ENCODE results near the gene SCNN1A. TPM values are rescaled to one million over a fixed set of nuclear protein-coding genes. Genes with fewer than 3 reads are reported as not detected.

SCNN1A gene
- total RNA-seq, 1 experiment from 2014 or later = 2.9 TPM

- Histone ChIP-seq H3F3A (ENCODE audit: low read length, unreplicated experiment) (peaks cover 5% of the 10 kb centered on the region), H4K20me1 (ENCODE audit: low read length) (no peaks in the 10 kb centered on the region), H3K36me3 (ENCODE audit: low read depth, low read length) (peaks cover 41% of the 10 kb centered on the region), H3K9ac (ENCODE audit: low read length) (peak overlapping the region; percentile 32; the same call in 1 of the 2 replicates), H3K79me2 (ENCODE audit: low read length) (peaks cover 44% of the 10 kb centered on the region), H3K9me3 (ENCODE audit: low read length) (no peaks in the 10 kb centered on the region), H3K9me2 (replicated peaks; ENCODE audit: low read length) (no peaks in the 10 kb centered on the region), H3K27ac (ENCODE audit: low read length) (peak overlapping the region; percentile 100), H3K4me3 (ENCODE audit: low read length) (no peak overlapping the region), H3K4me1 (ENCODE audit: insufficient read depth, low read length) (peaks cover 56% of the 10 kb centered on the region), H2AFZ (ENCODE audit: low read length) (no peak overlapping the region), H3K27me3 (ENCODE audit: low read length) (no peaks in the 10 kb centered on the region), H3K4me2 (ENCODE audit: low read length) (peak overlapping the region; percentile 13; the same call in 1 of the 2 replicates)
- intact Hi-C loops (cut with micrococcal nuclease) = no loop called here
- POLR2A ChIA-PET (ENCODE audit: unreplicated experiment) = interaction anchor here (0.5 to 0.6 kb wide), 2 partner anchors 10 to 133 kb away, joined by 3 to 4 read pairs; no protein-coding TSS in a partner anchor
- DNase-seq = no peak
- TF ChIP-seq CTCF (conservative IDR thresholded peaks at IDR 0.05; ENCODE audit: low read depth, low read length) (no peak), EZH2 (IDR thresholded peaks at IDR 0.05; ENCODE audit: low read length, unreplicated experiment) (no peak), EZH2phosphoT487 (IDR thresholded peaks at IDR 0.05; ENCODE audit: borderline replicate concordance, low read length) (no peak)
- no TSS peak for BruUV-seq (replicated peaks)
- ATAC-seq = no peak
- CTCF ChIA-PET = interaction anchor here (1.0 kb wide), 2 partner anchors 38 to 132 kb away, joined by 4 read pairs; no protein-coding TSS in a partner anchor
Observed at GRCh38 chr12:6333029-6333428, 42.3 kb downstream of the SCNN1A start.

GRCh38 chr12:6332459-6332858 lies 42.9 kb downstream of the SCNN1A start:
- DNase-seq = peak; percentile 92
- Histone ChIP-seq H3K4me1 (ENCODE audit: insufficient read depth, low read length) (peaks cover 51% of the 10 kb centered on the region), H3K4me3 (ENCODE audit: low read length) (no peak overlapping the region), H3K9me3 (ENCODE audit: low read length) (no peaks in the 10 kb centered on the region), H3K27me3 (ENCODE audit: low read length) (no peaks in the 10 kb centered on the region), H3F3A (ENCODE audit: low read length, unreplicated experiment) (peaks cover 5% of the 10 kb centered on the region), H4K20me1 (ENCODE audit: low read length) (no peaks in the 10 kb centered on the region), H3K9me2 (replicated peaks; ENCODE audit: low read length) (no peaks in the 10 kb centered on the region), H3K4me2 (ENCODE audit: low read length) (peak overlapping the region; percentile 18; the same call in 1 of the 2 replicates), H2AFZ (ENCODE audit: low read length) (no peak overlapping the region), H3K79me2 (ENCODE audit: low read length) (peaks cover 38% of the 10 kb centered on the region), H3K36me3 (ENCODE audit: low read depth, low read length) (peaks cover 41% of the 10 kb centered on the region), H3K27ac (ENCODE audit: low read length) (peak overlapping the region; percentile 100), H3K9ac (ENCODE audit: low read length) (peak overlapping the region; percentile 36; the same call in 1 of the 2 replicates)
- TF ChIP-seq EZH2 (IDR thresholded peaks at IDR 0.05; ENCODE audit: low read length, unreplicated experiment) (no peak), CTCF (conservative IDR thresholded peaks at IDR 0.05; ENCODE audit: low read depth, low read length) (no peak), EZH2phosphoT487 (IDR thresholded peaks at IDR 0.05; ENCODE audit: borderline replicate concordance, low read length) (no peak)
- ChIA-PET POLR2A (ENCODE audit: unreplicated experiment) (interaction anchor here (0.5 to 0.6 kb wide), 3 partner anchors 9 to 236 kb away, joined by 3 to 4 read pairs (median 3); no protein-coding TSS in a partner anchor), CTCF (interaction anchor here (1.0 kb wide), 2 partner anchors 39 to 133 kb away, joined by 4 read pairs; no protein-coding TSS in a partner anchor)
- no TSS peak for BruUV-seq (replicated peaks)
- ATAC-seq = peak; percentile 42
- intact Hi-C loops (cut with micrococcal nuclease) = no loop called here

GRCh38 chr12:6330999-6331714 lies 44.2 kb downstream of the SCNN1A start:
- peaks cover 30% of the 10 kb centered on the region for H3K79me2 ChIP-seq (ENCODE audit: low read length)
- DNase-seq (no peak), ATAC-seq (no peak)
- POLR2A ChIA-PET (ENCODE audit: unreplicated experiment) = no interaction called here
- intact Hi-C loops (cut with micrococcal nuclease) = no loop called here
- H3K4me2 ChIP-seq (ENCODE audit: low read length) = no peak overlapping the region
- H3K4me1 ChIP-seq (ENCODE audit: insufficient read depth, low read length) = peaks cover 41% of the 10 kb centered on the region
- H3K27ac ChIP-seq (ENCODE audit: low read length) = no peak overlapping the region
- no peak overlapping the region for H2AFZ ChIP-seq (ENCODE audit: low read length)
- CTCF ChIA-PET = no interaction called here
- no peaks in the 10 kb centered on the region for H3K9me3 ChIP-seq (ENCODE audit: low read length)
- TF ChIP-seq EZH2 (IDR thresholded peaks at IDR 0.05; ENCODE audit: low read length, unreplicated experiment) (no peak), CTCF (conservative IDR thresholded peaks at IDR 0.05; ENCODE audit: low read depth, low read length) (no peak)
- no peaks in the 10 kb centered on the region for H3K9me2 ChIP-seq (replicated peaks; ENCODE audit: low read length)
- BruUV-seq (replicated peaks) = no TSS peak
- peaks cover 41% of the 10 kb centered on the region for H3K36me3 ChIP-seq (ENCODE audit: low read depth, low read length)
- H3F3A ChIP-seq (ENCODE audit: low read length, unreplicated experiment) = peaks cover 5% of the 10 kb centered on the region
- H4K20me1 ChIP-seq (ENCODE audit: low read length) = no peaks in the 10 kb centered on the region
- H3K9ac ChIP-seq (ENCODE audit: low read length) = no peak overlapping the region
- no peaks in the 10 kb centered on the region for H3K27me3 ChIP-seq (ENCODE audit: low read length)
- H3K4me3 ChIP-seq (ENCODE audit: low read length) = no peak overlapping the region

All from PC-3 (cell line).